ENCODE results near the gene ZNF385C.

Gene ZNF385C

GRCh38 chr17:41989702-41990419 lies 108.4 kb downstream of the ZNF385C start:
- no peak for TF ChIP-seq CTCF (IDR thresholded peaks at IDR 0.05; ENCODE audit: low read depth, low read length, missing control alignments)
- Histone ChIP-seq H3K27me3 (replicated peaks) (no peaks in the 10 kb centered on the region), H3K27ac (no peak overlapping the region), H3K4me3 (ENCODE audit: low read depth, low read length) (no peak overlapping the region), H3K36me3 (replicated peaks) (peaks cover 76% of the 10 kb centered on the region)
- DNase-seq = no peak
- in situ Hi-C loops (cut with HindIII; ENCODE audit: low pct_ligation_motif_present, low sequenced_read_pairs) = no loop called here

- H3K36me3 ChIP-seq (replicated peaks) = peaks cover 71% of the 10 kb centered on the region
- no peak overlapping the region for H3K27ac ChIP-seq
- H3K4me3 ChIP-seq (ENCODE audit: low read depth, low read length) = no peak overlapping the region
- H3K27me3 ChIP-seq (replicated peaks) = no peaks in the 10 kb centered on the region
- in situ Hi-C loops (cut with HindIII; ENCODE audit: low pct_ligation_motif_present, low sequenced_read_pairs) = no loop called here
- no peak for DNase-seq
- no peak for TF ChIP-seq CTCF (IDR thresholded peaks at IDR 0.05; ENCODE audit: low read depth, low read length, missing control alignments)
Observed at GRCh38 chr17:41988418-41988817, 109.9 kb downstream of the ZNF385C start.

- no peak for DNase-seq
- no peak overlapping the region for H3K4me3 ChIP-seq (ENCODE audit: low read depth, low read length)
- H3K36me3 ChIP-seq (replicated peaks) = peaks cover 72% of the 10 kb centered on the region
- in situ Hi-C loops (cut with HindIII; ENCODE audit: low pct_ligation_motif_present, low sequenced_read_pairs) = no loop called here
- no peak for TF ChIP-seq CTCF (IDR thresholded peaks at IDR 0.05; ENCODE audit: low read depth, low read length, missing control alignments)
- no peaks in the 10 kb centered on the region for H3K27me3 ChIP-seq (replicated peaks)
- no peak overlapping the region for H3K27ac ChIP-seq
Observed at GRCh38 chr17:41987642-41988041, 110.6 kb downstream of the ZNF385C start.

GRCh38 chr17:41986634-41987033 lies 111.6 kb downstream of the ZNF385C start:
- TF ChIP-seq CTCF (IDR thresholded peaks at IDR 0.05; ENCODE audit: low read depth, low read length, missing control alignments) = no peak
- no peaks in the 10 kb centered on the region for H3K27me3 ChIP-seq (replicated peaks)
- H3K27ac ChIP-seq = no peak overlapping the region
- peaks cover 71% of the 10 kb centered on the region for H3K36me3 ChIP-seq (replicated peaks)
- H3K4me3 ChIP-seq (ENCODE audit: low read depth, low read length) = no peak overlapping the region
- DNase-seq = no peak
- in situ Hi-C loops (cut with HindIII; ENCODE audit: low pct_ligation_motif_present, low sequenced_read_pairs) = no loop called here

- no peaks in the 10 kb centered on the region for H3K27me3 ChIP-seq (replicated peaks)
- in situ Hi-C loops (cut with HindIII; ENCODE audit: low pct_ligation_motif_present, low sequenced_read_pairs) = no loop called here
- no peak for TF ChIP-seq CTCF (IDR thresholded peaks at IDR 0.05; ENCODE audit: low read depth, low read length, missing control alignments)
- peaks cover 75% of the 10 kb centered on the region for H3K36me3 ChIP-seq (replicated peaks)
- no peak overlapping the region for H3K4me3 ChIP-seq (ENCODE audit: low read depth, low read length)
- no peak overlapping the region for H3K27ac ChIP-seq
- no peak for DNase-seq
Observed at GRCh38 chr17:41985919-41986318, 112.4 kb downstream of the ZNF385C start.

GRCh38 chr17:41984454-41984853 lies 113.8 kb downstream of the ZNF385C start:
- H3K27ac ChIP-seq = no peak overlapping the region
- DNase-seq = no peak
- H3K36me3 ChIP-seq (replicated peaks) = peaks cover 75% of the 10 kb centered on the region
- H3K27me3 ChIP-seq (replicated peaks) = no peaks in the 10 kb centered on the region
- H3K4me3 ChIP-seq (ENCODE audit: low read depth, low read length) = no peak overlapping the region
- no peak for TF ChIP-seq CTCF (IDR thresholded peaks at IDR 0.05; ENCODE audit: low read depth, low read length, missing control alignments)
- in situ Hi-C loops (cut with HindIII; ENCODE audit: low pct_ligation_motif_present, low sequenced_read_pairs) = no loop called here
